Hepatocyte (in vitro differentiated cells): ENCODE results near the gene ABLIM2. TPM values are rescaled to one million over a fixed set of nuclear protein-coding genes. Genes with fewer than 3 reads are reported as not detected.

ENCODE experiments used
- DNase-seq: peaks from one replicate; pipeline ENCODE4 v3.0.0-alpha.2; 2016; ENCODE audit warnings: low spot score
- H2AFZ ChIP-seq: fragments of 200-600 bp; sonication (generic); 2 replicates; pipeline ENCODE4 v1.6.0; 2016; ENCODE audit warnings: antibody characterized with exemption, mild to moderate bottlenecking
- H3K27ac ChIP-seq: fragments of 200-600 bp; sonication (generic); 2 replicates; pipeline ENCODE4 v1.5.1; 2016; ENCODE audit warnings: mild to moderate bottlenecking
- H3K27me3 ChIP-seq: fragments of 200-600 bp; sonication (generic); 2 replicates; pipeline ENCODE4 v1.6.1; 2016
- H3K36me3 ChIP-seq: fragments of 200-600 bp; sonication (generic); replicated peaks from 2 replicates; pipeline ENCODE4 v1.5.1; 2016; ENCODE audit warnings: low read depth; ENCODE audit not compliant: insufficient read depth
- H3K4me1 ChIP-seq: fragments of 200-600 bp; sonication (generic); 2 replicates; pipeline ENCODE4 v1.5.1; 2016; ENCODE audit warnings: mild to moderate bottlenecking, moderate library complexity; ENCODE audit not compliant: insufficient read depth
- H3K4me2 ChIP-seq: fragments of 200-600 bp; sonication (generic); 2 replicates; pipeline ENCODE4 v1.6.0; 2016
- H3K4me3 ChIP-seq: fragments of 200-600 bp; sonication (generic); 2 replicates; pipeline ENCODE4 v1.5.1; 2016; ENCODE audit warnings: mild to moderate bottlenecking
- H3K79me2 ChIP-seq: fragments of 200-600 bp; sonication (generic); 2 replicates; pipeline ENCODE4 v1.6.0; 2017; ENCODE audit warnings: mild to moderate bottlenecking
- H3K9me2 ChIP-seq: fragments of 200-600 bp; sonication (generic); replicated peaks from 2 replicates; pipeline ENCODE4 v1.6.0; 2017; ENCODE audit warnings: mild to moderate bottlenecking; ENCODE audit not compliant: insufficient read depth
- H3K9me3 ChIP-seq: fragments of 200-600 bp; sonication (generic); 2 replicates; pipeline ENCODE4 v1.5.1; 2016; ENCODE audit warnings: low read depth, mild to moderate bottlenecking
- H4K20me1 ChIP-seq: fragments of 200-600 bp; sonication (generic); 2 replicates; pipeline ENCODE4 v1.6.0; 2016; ENCODE audit warnings: mild to moderate bottlenecking; ENCODE audit not compliant: insufficient read depth, poor library complexity, severe bottlenecking
- EZH2 ChIP-seq: fragments of 200-600 bp; sonication (generic); IDR thresholded peaks from 2 replicates; pipeline ENCODE4 v1.6.1; 2016; ENCODE audit warnings: antibody characterized with exemption, mild to moderate bottlenecking, borderline replicate concordance
- EZH2phosphoT487 ChIP-seq: fragments of 200-600 bp; sonication (generic); IDR thresholded peaks from one replicate; pipeline ENCODE4 v1.6.1; 2018; ENCODE audit warnings: antibody characterized with exemption, mild to moderate bottlenecking, low read depth, moderate library complexity; ENCODE audit not compliant: unreplicated experiment, severe bottlenecking
- WGBS: methylation state at CpG from one replicate; pipeline ENCODE4 v1.1.6; 2016; ENCODE audit warnings: low lambda C conversion rate; ENCODE audit errors: missing lambda C conversion rate; 5-methylcytosine and 5-hydroxymethylcytosine counted together
- polyA plus RNA-seq: library from polyadenylated mRNA; unstranded; fragments of >200 nt; fragmentation: Nextera tagmentation; extraction: Ambion mirVana; gene quantifications from 2 replicates; pipeline ENCODE4 v1.2.1, GENCODE V29; 2016
- total RNA-seq: library from RNA; depleted of rRNA; stranded (reverse); fragments of >200 nt; gene quantifications from 2 replicates; pipeline ENCODE4 v1.2.3, GENCODE V29; 2014
- TF ChIP-seq, protein P1 (sequence below): fragments of 200-600 bp; sonication (generic); IDR thresholded peaks from 2 replicates; pipeline ENCODE4 v1.5.1; 2016; ENCODE audit warnings: antibody characterized with exemption, mild to moderate bottlenecking; ENCODE audit not compliant: poor library complexity

Gene ABLIM2
- total and polyA plus RNA-seq, 2 experiments from 2014 or later = 1.7 to 2.0 TPM

DNA sequence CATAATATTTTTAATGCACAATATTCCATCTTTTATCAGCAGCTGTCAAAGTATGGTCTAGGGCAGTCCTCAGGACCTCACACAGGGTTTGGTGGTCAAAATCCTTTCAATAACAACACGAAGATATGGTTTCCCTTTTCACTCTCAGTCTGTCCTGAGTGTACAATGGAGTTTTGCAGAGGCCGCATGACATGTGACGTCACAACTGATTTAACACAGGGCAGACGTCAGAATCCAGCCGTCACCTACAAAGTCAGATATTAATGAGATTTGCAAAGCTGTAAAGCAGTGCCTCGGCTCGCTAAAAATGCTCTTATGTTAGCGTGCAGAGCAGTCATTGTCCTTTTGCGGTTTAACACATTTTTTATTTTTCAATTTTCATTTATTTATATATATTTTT is 12.5 kb downstream of the ABLIM2 start:
- H3K27ac ChIP-seq = no peak overlapping the region
- H2AFZ ChIP-seq = no peak overlapping the region
- no peaks in the 10 kb centered on the region for H4K20me1 ChIP-seq
- H3K27me3 ChIP-seq = peaks cover 20% of the 10 kb centered on the region
- TF ChIP-seq EZH2 = no peak
- no peak for TF ChIP-seq EZH2phosphoT487
- TF ChIP-seq, protein P1, sequence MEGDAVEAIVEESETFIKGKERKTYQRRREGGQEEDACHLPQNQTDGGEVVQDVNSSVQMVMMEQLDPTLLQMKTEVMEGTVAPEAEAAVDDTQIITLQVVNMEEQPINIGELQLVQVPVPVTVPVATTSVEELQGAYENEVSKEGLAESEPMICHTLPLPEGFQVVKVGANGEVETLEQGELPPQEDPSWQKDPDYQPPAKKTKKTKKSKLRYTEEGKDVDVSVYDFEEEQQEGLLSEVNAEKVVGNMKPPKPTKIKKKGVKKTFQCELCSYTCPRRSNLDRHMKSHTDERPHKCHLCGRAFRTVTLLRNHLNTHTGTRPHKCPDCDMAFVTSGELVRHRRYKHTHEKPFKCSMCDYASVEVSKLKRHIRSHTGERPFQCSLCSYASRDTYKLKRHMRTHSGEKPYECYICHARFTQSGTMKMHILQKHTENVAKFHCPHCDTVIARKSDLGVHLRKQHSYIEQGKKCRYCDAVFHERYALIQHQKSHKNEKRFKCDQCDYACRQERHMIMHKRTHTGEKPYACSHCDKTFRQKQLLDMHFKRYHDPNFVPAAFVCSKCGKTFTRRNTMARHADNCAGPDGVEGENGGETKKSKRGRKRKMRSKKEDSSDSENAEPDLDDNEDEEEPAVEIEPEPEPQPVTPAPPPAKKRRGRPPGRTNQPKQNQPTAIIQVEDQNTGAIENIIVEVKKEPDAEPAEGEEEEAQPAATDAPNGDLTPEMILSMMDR = no peak
- WGBS = 80% methylated on average over 9 of the region's 9 CpGs
- no peak for DNase-seq
- H3K79me2 ChIP-seq = no peaks in the 10 kb centered on the region
- H3K9me3 ChIP-seq = no peaks in the 10 kb centered on the region
- no peaks in the 10 kb centered on the region for H3K9me2 ChIP-seq
- H3K36me3 ChIP-seq = no peaks in the 10 kb centered on the region
- H3K4me1 ChIP-seq = no peaks in the 10 kb centered on the region
- no peak overlapping the region for H3K4me2 ChIP-seq
- no peak overlapping the region for H3K4me3 ChIP-seq

DNA sequence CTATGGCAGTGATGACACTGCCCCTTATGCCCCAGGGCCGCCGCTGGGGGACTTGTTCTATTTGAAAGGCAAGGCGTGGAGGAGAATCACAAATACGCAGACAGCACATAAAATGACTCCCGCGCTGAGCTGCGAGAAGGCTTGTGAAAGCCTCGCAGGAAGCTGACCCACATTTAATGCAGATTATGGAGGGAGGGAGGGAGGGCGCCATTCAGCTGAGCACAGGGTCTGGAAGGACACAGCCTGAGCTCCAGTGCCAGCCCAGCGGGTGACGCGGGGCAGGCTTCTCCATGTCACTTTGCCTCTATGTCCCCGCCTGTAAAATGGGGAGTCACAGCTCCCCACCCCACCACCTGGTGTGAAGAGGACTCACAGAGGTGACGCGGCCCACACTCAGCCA is 14.3 kb downstream of the ABLIM2 start:
- Histone ChIP-seq H3K4me1 (no peaks in the 10 kb centered on the region), H4K20me1 (no peaks in the 10 kb centered on the region), H3K79me2 (no peaks in the 10 kb centered on the region), H3K36me3 (no peaks in the 10 kb centered on the region), H3K9me3 (no peaks in the 10 kb centered on the region), H2AFZ (no peak overlapping the region), H3K4me2 (no peak overlapping the region), H3K27me3 (peaks cover 20% of the 10 kb centered on the region), H3K27ac (no peak overlapping the region), H3K4me3 (no peak overlapping the region), H3K9me2 (no peaks in the 10 kb centered on the region)
- TF ChIP-seq EZH2 (no peak), EZH2phosphoT487 (no peak)
- TF ChIP-seq, protein P1 = no peak
- no peak for DNase-seq
- 39% methylated on average over 15 of the region's 15 CpGs for WGBS

DNA sequence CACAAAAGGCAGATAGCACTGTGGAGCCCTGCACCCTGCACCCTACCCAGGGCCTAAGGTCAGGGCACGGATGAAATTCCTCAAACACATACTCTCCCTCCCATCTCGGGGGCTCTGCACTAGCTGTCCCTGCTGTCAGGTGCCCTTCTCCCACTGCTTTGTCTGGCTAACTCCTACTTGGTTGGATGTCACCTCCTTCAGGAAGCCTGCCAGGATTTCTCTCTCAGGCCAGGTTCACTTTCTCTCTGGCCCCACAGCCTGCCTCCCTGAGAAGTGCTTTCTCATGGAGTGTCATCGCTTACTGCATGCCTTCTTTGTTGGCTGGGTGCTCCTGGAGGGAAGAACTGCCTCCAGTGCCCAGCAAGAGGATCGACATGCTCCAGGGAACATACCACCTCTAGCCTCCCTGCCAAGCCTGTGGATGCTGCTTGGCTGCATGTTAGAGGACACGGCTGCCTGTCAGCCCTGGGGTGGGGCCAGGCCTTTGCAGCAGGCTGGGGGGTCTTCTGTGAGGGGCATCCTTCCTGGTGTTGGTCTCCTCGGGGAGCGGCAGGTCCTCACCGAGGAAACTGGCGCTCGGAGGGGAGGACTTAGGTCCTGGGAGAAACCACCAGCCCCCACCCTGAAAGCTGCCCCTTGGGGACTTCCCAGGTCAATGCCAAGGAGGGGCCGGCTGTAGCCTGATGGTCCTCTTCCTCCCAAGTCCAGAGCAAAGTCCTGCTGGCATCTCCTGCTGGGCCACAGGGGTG is 15.0 kb downstream of the ABLIM2 start:
- 93% methylated on average over 11 of the region's 11 CpGs for WGBS
- no peaks in the 10 kb centered on the region for H3K79me2 ChIP-seq
- no peak overlapping the region for H3K4me2 ChIP-seq
- H3K4me3 ChIP-seq = no peak overlapping the region
- no peaks in the 10 kb centered on the region for H3K36me3 ChIP-seq
- H4K20me1 ChIP-seq = no peaks in the 10 kb centered on the region
- H3K9me2 ChIP-seq = no peaks in the 10 kb centered on the region
- no peak for DNase-seq
- H3K9me3 ChIP-seq = no peaks in the 10 kb centered on the region
- no peak overlapping the region for H3K27ac ChIP-seq
- H3K27me3 ChIP-seq = peaks cover 20% of the 10 kb centered on the region
- TF ChIP-seq, protein P1 = no peak
- TF ChIP-seq EZH2phosphoT487 = no peak
- TF ChIP-seq EZH2 = no peak
- H2AFZ ChIP-seq = no peak overlapping the region
- no peaks in the 10 kb centered on the region for H3K4me1 ChIP-seq
